Measurements from ENCODE around the gene ABCC9. TPM values are rescaled to one million over a fixed set of nuclear protein-coding genes. Genes with fewer than 3 reads are reported as not detected.
"Not testable (repeated sequence)": the region's sequence is repeated elsewhere in the genome, so short reads cannot be mapped to it uniquely, and the experiment has no call there.

Gene ABCC9
- total RNA-seq, 1 donor from 2014 or later: 27.5 TPM

- Histone ChIP-seq H3K36me3 (no peaks in the 10 kb centered on the region), H3K27ac (no peak overlapping the region), H3K9me3 (no peaks in the 10 kb centered on the region), H3K4me1 (no peaks in the 10 kb centered on the region), H3K4me3 (no peak overlapping the region), H3K27me3 (ENCODE audit: low read depth) (no peaks in the 10 kb centered on the region)
- intact Hi-C loops (cut with DNase I): no loop called here
- TF ChIP-seq CTCF (IDR thresholded peaks at IDR 0.05): no peak
- peak in 1 of 2 donors; percentile 39 for ATAC-seq
- DNase-seq: no peak
Observed at GRCh38 chr12:21800011-21800410, 141.2 kb downstream of the ABCC9 start.

- no peak for ATAC-seq
- no peak for TF ChIP-seq CTCF (IDR thresholded peaks at IDR 0.05)
- no peaks in the 10 kb centered on the region for H3K4me1 ChIP-seq
- H3K27ac ChIP-seq: no peak overlapping the region
- intact Hi-C loops (cut with DNase I): no loop called here
- H3K4me3 ChIP-seq: no peak overlapping the region
- DNase-seq: no peak
- no peaks in the 10 kb centered on the region for H3K9me3 ChIP-seq
- H3K27me3 ChIP-seq (ENCODE audit: low read depth): no peaks in the 10 kb centered on the region
- H3K36me3 ChIP-seq: no peaks in the 10 kb centered on the region
Observed at GRCh38 chr12:21797539-21797938, 143.7 kb downstream of the ABCC9 start.

- H3K27me3 ChIP-seq (ENCODE audit: low read depth): no peaks in the 10 kb centered on the region
- no peak for TF ChIP-seq CTCF (IDR thresholded peaks at IDR 0.05)
- no peak overlapping the region for H3K27ac ChIP-seq
- H3K9me3 ChIP-seq: no peaks in the 10 kb centered on the region
- no peaks in the 10 kb centered on the region for H3K4me1 ChIP-seq
- ATAC-seq (no peak), DNase-seq (no peak)
- H3K36me3 ChIP-seq: no peaks in the 10 kb centered on the region
- no peak overlapping the region for H3K4me3 ChIP-seq
- intact Hi-C loops (cut with DNase I): no loop called here
Observed at GRCh38 chr12:21795648-21796328, 145.4 kb downstream of the ABCC9 start.

GRCh38 chr12:21794807-21795595, 146.2 kb downstream of the ABCC9 start:
- H3K4me1 ChIP-seq; H3K9me3 ChIP-seq; H3K27ac ChIP-seq; H3K4me3 ChIP-seq; H3K36me3 ChIP-seq; H3K27me3 ChIP-seq (ENCODE audit: low read depth); intact Hi-C loops (cut with DNase I); ATAC-seq: not testable (repeated sequence)
- peak; percentile 76 for DNase-seq

- H3K27ac ChIP-seq; ATAC-seq; DNase-seq; H3K36me3 ChIP-seq; H3K4me1 ChIP-seq; intact Hi-C loops (cut with DNase I); H3K9me3 ChIP-seq; H3K27me3 ChIP-seq (ENCODE audit: low read depth); H3K4me3 ChIP-seq: not testable (repeated sequence)
Observed at GRCh38 chr12:21789687-21790086, 151.5 kb downstream of the ABCC9 start.

- Histone ChIP-seq H3K36me3 (no peaks in the 10 kb centered on the region), H3K4me3 (no peak overlapping the region), H3K27me3 (ENCODE audit: low read depth) (no peaks in the 10 kb centered on the region), H3K27ac (no peak overlapping the region), H3K9me3 (no peaks in the 10 kb centered on the region), H3K4me1 (peaks cover 5% of the 10 kb centered on the region)
- peak in 1 of 2 donors; percentile 88 for ATAC-seq
- intact Hi-C loops (cut with DNase I): no loop called here
- TF ChIP-seq CTCF (IDR thresholded peaks at IDR 0.05): no peak
- DNase-seq: no peak
Observed at GRCh38 chr12:21788089-21788983, 152.9 kb downstream of the ABCC9 start.
